Right lobe of liver (tissue), 6 donors: ENCODE measurements around the gene HOXB7. TPM values are rescaled to one million over a fixed set of nuclear protein-coding genes. Genes with fewer than 3 reads are reported as not detected.

ENCODE experiments used
- ATAC-seq, 4 donors: fragments of 200-7000 bp; cut with Tn5 transposase; one replicate each; pipeline ENCODE4 v1.9.1; 2020; ENCODE audit warnings: mild to moderate bottlenecking in 4 of 4, moderate library complexity in 4 of 4
- DNase-seq, 3 donors: peaks; one replicate each; pipeline ENCODE4 v3.0.0-alpha.2; 2020
- H3K27ac ChIP-seq, 3 donors: fragments of 200-600 bp; one replicate each; pipeline ENCODE4 v1.8.0; 2022
- H3K27me3 ChIP-seq, 2 donors: fragments of 200-600 bp; one replicate each; pipeline ENCODE4 v1.8.0; 2022
- H3K36me3 ChIP-seq, 4 donors: fragments of 200-600 bp; sonication (generic) in 1 of 4; one replicate each; pipeline versions ENCODE4 v1.5.1 to v1.8.0; 2017 to 2022; ENCODE audit warnings: control low read depth in 1 of 4
- H3K4me1 ChIP-seq, 4 donors: fragments of 200-600 bp; sonication (generic) in 1 of 4; one replicate each; pipeline versions ENCODE4 v1.5.1 to v1.8.0; 2017 to 2022; ENCODE audit warnings: control low read depth in 1 of 4
- H3K4me3 ChIP-seq, 3 donors: fragments of 200-600 bp; one replicate each; pipeline ENCODE4 v1.8.0; 2022
- H3K9me3 ChIP-seq, 4 donors: fragments of 200-600 bp; sonication (generic) in 1 of 4; one replicate each; pipeline versions ENCODE4 v1.5.1 to v1.8.0; 2017 to 2022; ENCODE audit warnings: control low read depth in 1 of 4
- POLR2A ChIP-seq: fragments of 450-650 bp; IDR thresholded peaks from one replicate; pipeline ENCODE4 v1.6.1; 2017; ENCODE audit warnings: antibody characterized with exemption, mild to moderate bottlenecking
- WGBS: methylation state at CpG from one replicate; pipeline ENCODE4 v1.1.6; 2018; ENCODE audit warnings: low coverage, low lambda C conversion rate; ENCODE audit not compliant: insufficient coverage; ENCODE audit errors: missing lambda C conversion rate; 5-methylcytosine and 5-hydroxymethylcytosine counted together
- intact Hi-C, 2 donors: fragments of 100-400 bp; cut with DNase I; formaldehyde crosslinking; loops; one replicate each; pipeline versions ENCODE4 v1.11.2 to v1.14.1; 2022
- total RNA-seq, 6 experiments: library from RNA; depleted of rRNA in 2 of 6; stranded (reverse); fragments of >200 nt in 2 of 6; fragmentation: NEBNext Ultra II Directional in 3 of 6; extraction: Animal tissue kit (Norgen Biotek cat#: 25700) in 3 of 6; gene quantifications; one replicate each; pipeline versions ENCODE4 v1.1.0 to v1.2.4, GENCODE V29; 2016 to 2023
- TF ChIP-seq, protein P1 (sequence below), 4 donors: fragments of 200-600 bp in 3 of 4; fragments of 450-650 bp in 1 of 4; IDR thresholded peaks; one replicate each; pipeline versions ENCODE4 v1.5.1 to v1.8.0; 2016 to 2022; ENCODE audit warnings: antibody characterized with exemption in 4 of 4, mild to moderate bottlenecking in 2 of 4
- donor health status: DM: no; HTN: yes; CAD: no.
- donor health status: DM: no; HTN: no; CAD: no.
- donor health status: DM: no; HTN: no; CAD: no.
- donor health status: DM: no; HTN: yes; CAD: no.
- donor health status: DM: no; HTN: yes; CAD: no.

HOXB7 gene
- total RNA-seq, 6 experiments from 2014 or later: 0.16 to 0.79 (median 0.30) TPM; not detected in 2

- WGBS: 2% methylated on average over 18 of the region's 30 CpGs
- Histone ChIP-seq H3K9me3 (no peaks in the 10 kb centered on the region), H3K4me1 (no peaks in the 10 kb centered on the region), H3K27ac (no peak overlapping the region), H3K4me3 (peak overlapping the region in 2 of 3 donors; percentile 14 to 21), H3K36me3 (no peaks in the 10 kb centered on the region), H3K27me3 (peaks cover 14 to 32% of the 10 kb centered on the region in 2 donors)
- intact Hi-C loops: no loop called here
- DNase-seq: no peak
- TF ChIP-seq, protein P1, sequence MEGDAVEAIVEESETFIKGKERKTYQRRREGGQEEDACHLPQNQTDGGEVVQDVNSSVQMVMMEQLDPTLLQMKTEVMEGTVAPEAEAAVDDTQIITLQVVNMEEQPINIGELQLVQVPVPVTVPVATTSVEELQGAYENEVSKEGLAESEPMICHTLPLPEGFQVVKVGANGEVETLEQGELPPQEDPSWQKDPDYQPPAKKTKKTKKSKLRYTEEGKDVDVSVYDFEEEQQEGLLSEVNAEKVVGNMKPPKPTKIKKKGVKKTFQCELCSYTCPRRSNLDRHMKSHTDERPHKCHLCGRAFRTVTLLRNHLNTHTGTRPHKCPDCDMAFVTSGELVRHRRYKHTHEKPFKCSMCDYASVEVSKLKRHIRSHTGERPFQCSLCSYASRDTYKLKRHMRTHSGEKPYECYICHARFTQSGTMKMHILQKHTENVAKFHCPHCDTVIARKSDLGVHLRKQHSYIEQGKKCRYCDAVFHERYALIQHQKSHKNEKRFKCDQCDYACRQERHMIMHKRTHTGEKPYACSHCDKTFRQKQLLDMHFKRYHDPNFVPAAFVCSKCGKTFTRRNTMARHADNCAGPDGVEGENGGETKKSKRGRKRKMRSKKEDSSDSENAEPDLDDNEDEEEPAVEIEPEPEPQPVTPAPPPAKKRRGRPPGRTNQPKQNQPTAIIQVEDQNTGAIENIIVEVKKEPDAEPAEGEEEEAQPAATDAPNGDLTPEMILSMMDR (IDR thresholded peaks at IDR 0.05): no peak
- TF ChIP-seq POLR2A: no peak
- ATAC-seq: peak in 2 of 4 donors; percentile 37 to 40
Observed at GRCh38 chr17:48647103-48647962, 36.5 kb upstream of the HOXB7 start.

DNA sequence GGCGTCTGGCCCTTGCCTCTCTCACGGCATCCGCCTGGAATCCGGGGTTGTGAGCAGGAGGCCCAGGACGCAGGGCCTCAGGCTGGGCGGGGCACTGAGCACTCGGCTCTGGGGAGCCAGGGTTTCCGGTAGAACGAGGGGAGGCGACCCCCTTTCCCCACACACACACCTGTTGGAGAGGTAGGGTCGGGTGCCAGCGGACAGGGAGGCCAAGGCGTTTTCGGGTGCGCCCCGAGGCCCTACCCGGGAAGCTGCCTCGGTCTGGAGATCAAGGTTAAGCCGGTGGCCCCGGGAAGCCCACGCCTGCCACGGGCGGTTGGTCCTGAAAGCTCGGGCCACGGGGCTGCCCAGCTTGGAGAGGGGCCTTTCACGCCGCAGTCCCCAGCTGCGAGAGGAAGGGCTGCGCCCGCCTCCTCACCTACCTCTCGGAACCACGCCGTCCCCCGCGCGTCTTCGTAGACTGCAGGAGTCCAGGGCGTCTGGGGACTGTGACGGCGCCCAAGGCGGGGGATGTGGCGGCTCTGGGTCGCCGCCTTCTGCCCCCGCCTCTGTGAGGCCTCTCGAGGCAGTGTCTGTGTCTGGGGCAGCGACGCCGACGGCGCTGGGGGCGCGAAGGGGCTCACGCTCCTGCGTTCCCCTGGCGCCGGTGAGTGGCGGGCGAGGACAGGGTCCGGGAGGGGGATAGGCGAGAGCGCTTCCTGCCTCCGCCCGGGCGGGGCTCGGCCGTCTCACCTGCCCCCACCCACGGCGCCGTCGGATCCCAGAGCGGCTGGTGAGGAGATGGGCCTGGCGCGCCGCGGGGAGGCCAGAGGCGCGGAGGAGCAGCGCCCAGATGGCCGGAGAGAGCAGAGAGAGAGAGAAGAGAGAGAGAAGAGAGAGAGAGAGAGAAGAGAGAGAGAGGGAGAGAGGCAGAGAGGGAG lies 35.6 kb upstream of the HOXB7 start:
- Histone ChIP-seq H3K36me3 (no peaks in the 10 kb centered on the region), H3K27me3 (peaks cover 20 to 35% of the 10 kb centered on the region in 2 donors), H3K4me3 (no peak overlapping the region), H3K4me1 (no peaks in the 10 kb centered on the region), H3K27ac (no peak overlapping the region), H3K9me3 (no peaks in the 10 kb centered on the region)
- intact Hi-C loops: no loop called here
- no peak for TF ChIP-seq POLR2A
- TF ChIP-seq, protein P1 (IDR thresholded peaks at IDR 0.05): no peak
- ATAC-seq: peak in 1 of 4 donors; percentile 12
- 4% methylated on average over 36 of the region's 80 CpGs for WGBS
- no peak for DNase-seq

- ATAC-seq: no peak
- H3K27ac ChIP-seq: no peak overlapping the region
- intact Hi-C loops: no loop called here
- no peaks in the 10 kb centered on the region for H3K36me3 ChIP-seq
- no peak for DNase-seq
- WGBS: 30% methylated on average over 8 of the region's 14 CpGs
- TF ChIP-seq, protein P1 (IDR thresholded peaks at IDR 0.05): no peak
- no peak for TF ChIP-seq POLR2A
- H3K27me3 ChIP-seq: peaks cover 20 to 35% of the 10 kb centered on the region in 2 donors
- H3K4me1 ChIP-seq: no peaks in the 10 kb centered on the region
- H3K4me3 ChIP-seq: no peak overlapping the region
- no peaks in the 10 kb centered on the region for H3K9me3 ChIP-seq
Observed at GRCh38 chr17:48645639-48646182, 34.9 kb upstream of the HOXB7 start.

- Histone ChIP-seq H3K4me3 (no peak overlapping the region), H3K27ac (no peak overlapping the region)
Observed at GRCh38 chr17:48644910-48645557, 34.2 kb upstream of the HOXB7 start.

More at GRCh38 chr17:48644910-48645557, 34.2 kb upstream of the HOXB7 start:
- no peaks in the 10 kb centered on the region for H3K4me1 ChIP-seq
- WGBS: 15% methylated on average over 6 of the region's 6 CpGs
- no peaks in the 10 kb centered on the region for H3K9me3 ChIP-seq
- ATAC-seq: no peak
- no peak for DNase-seq
- H3K27me3 ChIP-seq: peaks cover 20 to 35% of the 10 kb centered on the region in 2 donors
- intact Hi-C loops: no loop called here
- no peaks in the 10 kb centered on the region for H3K36me3 ChIP-seq
- TF ChIP-seq, protein P1 (IDR thresholded peaks at IDR 0.05): no peak
- TF ChIP-seq POLR2A: no peak
